ENCODE measurements around the gene ZFYVE27. TPM values are rescaled to one million over a fixed set of nuclear protein-coding genes. Genes with fewer than 3 reads are reported as not detected.

Gene ZFYVE27
- total and polyA plus RNA-seq, 2 of the 4 experiments (the other 2 are of a cell fraction), result 13.1 to 22.2 TPM

- H3K4ac ChIP-seq (ENCODE audit: low read depth, low read length), result no peak overlapping the region
- no TSS peak for BruUV-seq (replicated peaks)
- no peak for TF ChIP-seq FOS (IDR thresholded peaks at IDR 0.05; ENCODE audit: low read depth, low read length)
- TF ChIP-seq RFX5 (IDR thresholded peaks at IDR 0.05; ENCODE audit: low read depth, low read length), result no peak
- TF ChIP-seq RCOR1 (IDR thresholded peaks at IDR 0.05; ENCODE audit: insufficient replicate concordance, low read length), result no peak
- TF ChIP-seq, protein P1, sequence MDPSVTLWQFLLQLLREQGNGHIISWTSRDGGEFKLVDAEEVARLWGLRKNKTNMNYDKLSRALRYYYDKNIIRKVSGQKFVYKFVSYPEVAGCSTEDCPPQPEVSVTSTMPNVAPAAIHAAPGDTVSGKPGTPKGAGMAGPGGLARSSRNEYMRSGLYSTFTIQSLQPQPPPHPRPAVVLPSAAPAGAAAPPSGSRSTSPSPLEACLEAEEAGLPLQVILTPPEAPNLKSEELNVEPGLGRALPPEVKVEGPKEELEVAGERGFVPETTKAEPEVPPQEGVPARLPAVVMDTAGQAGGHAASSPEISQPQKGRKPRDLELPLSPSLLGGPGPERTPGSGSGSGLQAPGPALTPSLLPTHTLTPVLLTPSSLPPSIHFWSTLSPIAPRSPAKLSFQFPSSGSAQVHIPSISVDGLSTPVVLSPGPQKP (IDR thresholded peaks at IDR 0.05; ENCODE audit: borderline replicate concordance, low read depth, low read length), result no peak
- no peak for TF ChIP-seq BHLHE40 (IDR thresholded peaks at IDR 0.05; ENCODE audit: low read depth, low read length)
- TF ChIP-seq CEBPB (IDR thresholded peaks at IDR 0.05; ENCODE audit: low read depth, low read length), result no peak
- no peak for TF ChIP-seq MXI1 (IDR thresholded peaks at IDR 0.05; ENCODE audit: borderline replicate concordance, low read depth, low read length)
- no peak for TF ChIP-seq MAFK (IDR thresholded peaks at IDR 0.05; ENCODE audit: low read depth, low read length)
- TF ChIP-seq RAD21 (IDR thresholded peaks at IDR 0.05; ENCODE audit: low read length), result no peak
- TF ChIP-seq SMC3 (IDR thresholded peaks at IDR 0.05; ENCODE audit: low read depth, low read length), result no peak
- no peak for TF ChIP-seq POLR2A (IDR thresholded peaks at IDR 0.05; ENCODE audit: low read depth, low read length)
- TF ChIP-seq, protein P2, sequence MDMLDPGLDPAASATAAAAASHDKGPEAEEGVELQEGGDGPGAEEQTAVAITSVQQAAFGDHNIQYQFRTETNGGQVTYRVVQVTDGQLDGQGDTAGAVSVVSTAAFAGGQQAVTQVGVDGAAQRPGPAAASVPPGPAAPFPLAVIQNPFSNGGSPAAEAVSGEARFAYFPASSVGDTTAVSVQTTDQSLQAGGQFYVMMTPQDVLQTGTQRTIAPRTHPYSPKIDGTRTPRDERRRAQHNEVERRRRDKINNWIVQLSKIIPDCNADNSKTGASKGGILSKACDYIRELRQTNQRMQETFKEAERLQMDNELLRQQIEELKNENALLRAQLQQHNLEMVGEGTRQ (IDR thresholded peaks at IDR 0.05; ENCODE audit: low read depth, low read length), result no peak
- H3K14ac ChIP-seq (replicated peaks; ENCODE audit: low read depth, low read length), result no peak overlapping the region
- H3K4me3 ChIP-seq (ENCODE audit: insufficient read depth, low read depth, low read length), result no peak overlapping the region
- H4K20me1 ChIP-seq (ENCODE audit: insufficient read depth, low read length), result no peaks in the 10 kb centered on the region
- POLR2A ChIA-PET (ENCODE audit: unreplicated experiment), result no interaction called here
- H4K91ac ChIP-seq (ENCODE audit: insufficient read depth, low read depth, low read length), result no peak overlapping the region
- intact Hi-C loops (cut with micrococcal nuclease), result no loop called here
- peaks cover 3% of the 10 kb centered on the region; the same call in 1 of the 2 replicates for H3K9me3 ChIP-seq (ENCODE audit: control insufficient read depth, insufficient read depth, low read length)
- H3K27ac ChIP-seq (ENCODE audit: insufficient read depth, low read length), result no peak overlapping the region
- WGBS, 2 experiments (ENCODE audit: extremely low coverage in 2 of 2, insufficient read length in 1 of 2), result no CpG with 5 or more reads among the region's 1 CpG
- no peak overlapping the region for H2BK20ac ChIP-seq (ENCODE audit: low read depth, low read length)
- no peak overlapping the region for H4K5ac ChIP-seq (ENCODE audit: low read depth, low read length)
- ATAC-seq (ENCODE audit: low read depth) (no peak), DNase-seq (no peak)
- H2BK5ac ChIP-seq (ENCODE audit: low read depth, low read length, poor library complexity, severe bottlenecking), result no peak overlapping the region
- in situ Hi-C loops (cut with MboI; ENCODE audit: low sequenced_read_pairs), result loop anchor here (25.0 kb wide), 1 partner anchor 238 kb away; the partner anchor contains the start of gene CRTAC1
- CTCF ChIA-PET, result no interaction called here
- H3K4me1 ChIP-seq (ENCODE audit: control insufficient read depth, insufficient read depth, low read length), result no peaks in the 10 kb centered on the region
- H4K8ac ChIP-seq (ENCODE audit: low read depth in 2 of 2, low read length in 2 of 2), result no peak overlapping the region
- H2BK15ac ChIP-seq (ENCODE audit: low read depth, low read length), result no peak overlapping the region
- H2BK120ac ChIP-seq (ENCODE audit: low read depth, low read length), result no peak overlapping the region
- no peak overlapping the region for H2AK9ac ChIP-seq (replicated peaks; ENCODE audit: low read depth, low read length, poor library complexity)
- H3K56ac ChIP-seq (ENCODE audit: extremely low read depth, insufficient read depth, low read length), result no peak overlapping the region
- dilution Hi-C loops (cut with HindIII; ENCODE audit: low sequenced_read_pairs, unreplicated experiment), result no loop called here
- no peaks in the 10 kb centered on the region for H3K36me3 ChIP-seq (ENCODE audit: control insufficient read depth, insufficient read depth, low read length)
- no peak overlapping the region for H3K4me2 ChIP-seq (ENCODE audit: low read depth, low read length)
- H3K23ac ChIP-seq (ENCODE audit: low read depth, low read length), result no peak overlapping the region
- no peaks in the 10 kb centered on the region for H3K9me1 ChIP-seq (ENCODE audit: insufficient read depth, low read length)
- no peaks in the 10 kb centered on the region for H3K79me1 ChIP-seq (ENCODE audit: low read depth in 1 of 2, low read length in 2 of 2)
- H3K9ac ChIP-seq (ENCODE audit: low read depth, low read length), result no peak overlapping the region
- H3K27me3 ChIP-seq (ENCODE audit: control insufficient read depth, insufficient read depth, low read length), result peaks cover 19% of the 10 kb centered on the region
- H2AK5ac ChIP-seq (ENCODE audit: low read depth, low read length), result no peak overlapping the region
- H2AFZ ChIP-seq (replicated peaks; ENCODE audit: low read length, poor library complexity), result no peak overlapping the region
- H3K18ac ChIP-seq (ENCODE audit: low read depth, low read length), result no peak overlapping the region
Observed at GRCh38 chr10:97798958-97799610, 62.2 kb downstream of the ZFYVE27 start.

Data from IMR-90 (cell line).